H1 (cell line): ENCODE results near the gene EPHA4. TPM values are rescaled to one million over a fixed set of nuclear protein-coding genes. Genes with fewer than 3 reads are reported as not detected.

ENCODE experiments used
- CTCF ChIA-PET: fragments of 300-600 bp; sonication (Branson Sonifier 250); formaldehyde crosslinking; loops from one replicate; lab custom pipeline; 2021; ENCODE audit not compliant: partially characterized antibody; lab: Charles Lee
- POLR2A ChIA-PET: fragments of 300-600 bp; sonication (Branson Sonifier 250); formaldehyde crosslinking; loops from one replicate; lab custom pipeline; 2021; ENCODE audit warnings: inconsistent platforms; ENCODE audit not compliant: partially characterized antibody; lab: Charles Lee
- DNase-seq, 2 experiments: peaks; one replicate each; pipeline versions ENCODE4 v3.0.0 to v3.0.0-alpha.2; 2010 to 2022; ENCODE audit warnings: low spot score in 2 of 2, low read depth in 1 of 2, mixed read lengths in 1 of 2
- FAIRE-seq: peaks from 2 replicates; lab custom pipeline; 2011; peaks lifted over from hg19 to GRCh38; lab: Jason Lieb, UNC
- H2AFZ ChIP-seq: 2 replicates; pipeline ENCODE4 v1.8.1; 2012; ENCODE audit warnings: low read length, inconsistent platforms
- H2AK5ac ChIP-seq: 2 replicates; pipeline ENCODE4 v1.6.1; 2013; ENCODE audit warnings: low read depth, low read length
- H2BK120ac ChIP-seq: replicated peaks from 2 replicates; pipeline ENCODE3; 2013; ENCODE audit warnings: low read depth, low read length, inconsistent platforms
- H2BK12ac ChIP-seq: 2 replicates; pipeline ENCODE4 v1.6.1; 2013; ENCODE audit warnings: low read depth, low read length
- H2BK15ac ChIP-seq: 2 replicates; pipeline ENCODE4 v1.6.1; 2013; ENCODE audit warnings: low read length
- H2BK20ac ChIP-seq: 2 replicates; pipeline ENCODE4 v1.6.1; 2013; ENCODE audit warnings: low read length
- H2BK5ac ChIP-seq: 2 replicates; pipeline ENCODE4 v1.6.1; 2013; ENCODE audit warnings: low read depth, low read length
- H3K14ac ChIP-seq: 2 replicates; pipeline ENCODE4 v1.6.1; 2013; ENCODE audit warnings: inconsistent platforms; ENCODE audit not compliant: insufficient read length
- H3K18ac ChIP-seq: 2 replicates; pipeline ENCODE4 v1.6.1; 2013; ENCODE audit warnings: low read length; ENCODE audit errors: extremely low read depth
- H3K23ac ChIP-seq: 2 replicates; pipeline ENCODE4 v1.6.1; 2013; ENCODE audit warnings: inconsistent platforms; ENCODE audit not compliant: insufficient read length
- H3K23me2 ChIP-seq: 2 replicates; pipeline ENCODE4 v1.6.1; 2013; ENCODE audit warnings: low read depth, low read length
- H3K27ac ChIP-seq: 2 replicates; pipeline ENCODE4 v1.6.1; 2011; ENCODE audit warnings: low read depth, low read length, inconsistent platforms
- H3K27me3 ChIP-seq, 4 experiments: replicated peaks in 1 of 4; 1 replicate in 1 of 4; 2 replicates in 3 of 4; pipeline versions ENCODE4 v1.6.1 to v1.8.1; 2011 to 2013; ENCODE audit warnings: low read length in 3 of 4, mild to moderate bottlenecking in 3 of 4, inconsistent platforms in 2 of 4, mixed read lengths in 2 of 4, moderate library complexity in 1 of 4; ENCODE audit not compliant: control insufficient read depth in 3 of 4, insufficient read depth in 3 of 4; ENCODE audit errors: extremely low read depth in 1 of 4
- H3K36me3 ChIP-seq, 4 experiments: 2 replicates each; pipeline versions ENCODE4 v1.6.1 to v1.8.1; 2011 to 2013; ENCODE audit warnings: mild to moderate bottlenecking in 4 of 4, low read length in 3 of 4, moderate library complexity in 2 of 4, control low read depth in 1 of 4, inconsistent platforms in 1 of 4; ENCODE audit not compliant: insufficient read depth in 4 of 4, control insufficient read depth in 2 of 4
- H3K4ac ChIP-seq: replicated peaks from 2 replicates; pipeline ENCODE3; 2013; ENCODE audit warnings: low read length, low read depth, mixed read lengths, inconsistent platforms; ENCODE audit not compliant: insufficient read length
- H3K4me1 ChIP-seq, 4 experiments: replicated peaks in 1 of 4; 1 replicate in 1 of 4; 2 replicates in 3 of 4; pipeline versions ENCODE4 v1.6.1 to v1.8.1; 2011 to 2013; ENCODE audit warnings: low read length in 3 of 4, inconsistent platforms in 2 of 4, mixed read lengths in 1 of 4; ENCODE audit not compliant: insufficient read depth in 4 of 4, control insufficient read depth in 3 of 4
- H3K4me2 ChIP-seq, 2 experiments: 2 replicates each; pipeline versions ENCODE4 v1.6.1 to v1.8.1; 2011 to 2013; ENCODE audit warnings: low read depth in 2 of 2, low read length in 2 of 2, control low read depth in 1 of 2, inconsistent platforms in 1 of 2, mild to moderate bottlenecking in 1 of 2; ENCODE audit not compliant: insufficient read depth in 1 of 2
- H3K4me3 ChIP-seq, 4 experiments: fragments of 200-600, 300-600 bp in 1 of 4; sonication (generic), shearing (Covaris generic), sonication (Bioruptor Twin) in 1 of 4; 2 replicates each; pipeline versions ENCODE4 v1.5.1 to v1.8.1; 2011 to 2016; ENCODE audit warnings: low read length in 4 of 4, low read depth in 3 of 4, control low read depth in 2 of 4, inconsistent platforms in 2 of 4, mild to moderate bottlenecking in 2 of 4, mixed read lengths in 1 of 4, moderate library complexity in 1 of 4; ENCODE audit not compliant: insufficient read depth in 2 of 4; ENCODE audit errors: extremely low read depth in 1 of 4
- H3K56ac ChIP-seq: replicated peaks from 2 replicates; pipeline ENCODE3; 2013; ENCODE audit warnings: low read depth, mild to moderate bottlenecking, mixed read lengths, low read length, inconsistent platforms; ENCODE audit not compliant: insufficient read length
- H3K79me1 ChIP-seq: 2 replicates; pipeline ENCODE4 v1.6.1; 2013; ENCODE audit warnings: low read depth, low read length, control low read depth
- H3K79me2 ChIP-seq, 2 experiments: 2 replicates each; pipeline versions ENCODE4 v1.6.1 to v1.8.1; 2012 to 2013; ENCODE audit warnings: low read length in 2 of 2, mild to moderate bottlenecking in 2 of 2, inconsistent platforms in 1 of 2; ENCODE audit not compliant: insufficient read depth in 2 of 2, control insufficient read depth in 1 of 2
- H3K9ac ChIP-seq, 4 experiments: replicated peaks in 1 of 4; 1 replicate in 1 of 4; 2 replicates in 3 of 4; pipeline versions ENCODE4 v1.6.1 to v1.8.1; 2011 to 2013; ENCODE audit warnings: low read depth in 3 of 4, low read length in 3 of 4, control low read depth in 2 of 4, mild to moderate bottlenecking in 2 of 4, moderate library complexity in 2 of 4, inconsistent platforms in 1 of 4; ENCODE audit errors: extremely low read depth in 1 of 4
- H3K9me3 ChIP-seq, 2 experiments: 2 replicates each; pipeline versions ENCODE4 v1.6.1 to v1.8.1; 2012 to 2013; ENCODE audit warnings: mild to moderate bottlenecking in 2 of 2, moderate library complexity in 2 of 2, control low read depth in 1 of 2, inconsistent platforms in 1 of 2, low read depth in 1 of 2, low read length in 1 of 2, mixed read lengths in 1 of 2; ENCODE audit not compliant: insufficient read depth in 2 of 2
- H4K20me1 ChIP-seq, 2 experiments: replicated peaks in 1 of 2; 2 replicates each; pipeline versions ENCODE3 to v1.8.1; 2011 to 2013; ENCODE audit warnings: inconsistent platforms in 2 of 2, low read length in 2 of 2, mild to moderate bottlenecking in 1 of 2; ENCODE audit not compliant: insufficient read depth in 2 of 2, control insufficient read depth in 1 of 2
- H4K5ac ChIP-seq: 2 replicates; pipeline ENCODE4 v1.6.1; 2013; ENCODE audit warnings: low read length, low read depth, mixed read lengths, inconsistent platforms; ENCODE audit not compliant: insufficient read length
- H4K8ac ChIP-seq: 2 replicates; pipeline ENCODE4 v1.8.0; 2013; ENCODE audit warnings: mild to moderate bottlenecking, moderate library complexity, low read length, inconsistent platforms; ENCODE audit not compliant: insufficient read depth; ENCODE audit errors: extremely low read depth
- H4K91ac ChIP-seq: replicated peaks from 2 replicates; pipeline ENCODE3; 2013; ENCODE audit warnings: low read length, mixed read lengths, inconsistent platforms; ENCODE audit not compliant: insufficient read length
- BACH1 ChIP-seq: IDR thresholded peaks from 2 replicates; pipeline ENCODE4 v1.6.1; 2012; ENCODE audit warnings: low read length, improper control_type of control experiment
- CHD1 ChIP-seq: IDR thresholded peaks from 2 replicates; pipeline ENCODE4 v1.6.1; 2012; ENCODE audit warnings: low read depth, low read length, improper control_type of control experiment
- FOSL1 ChIP-seq: IDR thresholded peaks from 2 replicates; pipeline ENCODE4 v1.6.1; 2011; ENCODE audit warnings: mild to moderate bottlenecking, low read depth, low read length, moderate library complexity; ENCODE audit not compliant: insufficient read depth
- KDM4A ChIP-seq: IDR thresholded peaks from one replicate; pipeline ENCODE4 v1.7.1; 2012; ENCODE audit warnings: low read depth, mild to moderate bottlenecking, moderate library complexity, low read length, inconsistent platforms; ENCODE audit not compliant: severe bottlenecking
- MAX ChIP-seq: IDR thresholded peaks from 2 replicates; pipeline ENCODE4 v1.6.1; 2012; ENCODE audit warnings: inconsistent platforms
- NRF1 ChIP-seq: IDR thresholded peaks from 2 replicates; pipeline ENCODE4 v1.6.1; 2011; ENCODE audit warnings: mild to moderate bottlenecking, low read depth, low read length, improper control_type of control experiment
- POLR2A ChIP-seq, 2 experiments: IDR thresholded peaks; 1 replicate in 1 of 2; 2 replicates in 1 of 2; pipeline ENCODE4 v1.6.1; 2011; ENCODE audit warnings: low read depth in 2 of 2, low read length in 2 of 2, mild to moderate bottlenecking in 2 of 2; ENCODE audit errors: control extremely low read depth in 1 of 2
- SIRT6 ChIP-seq: IDR thresholded peaks from one replicate; pipeline ENCODE4 v1.7.1; 2012; ENCODE audit warnings: low read length, inconsistent platforms
- WGBS, 2 experiments: shearing (Covaris generic) in 1 of 2; methylation state at CpG; one replicate each; pipeline versions ENCODE4 v1.1.6 to v1.1.7; 2013 to 2015; ENCODE audit warnings: low lambda C conversion rate in 2 of 2, mixed read lengths in 2 of 2, inconsistent platforms in 1 of 2, low coverage in 1 of 2, missing lambda C conversion rate in 1 of 2; ENCODE audit not compliant: insufficient replicate concordance in 2 of 2, insufficient coverage in 1 of 2, insufficient read length in 1 of 2; ENCODE audit errors: extremely low coverage in 1 of 2, missing lambda C conversion rate in 1 of 2; 5-methylcytosine and 5-hydroxymethylcytosine counted together
- polyA plus RNA-seq, 7 experiments: library from polyadenylated mRNA; depleted of rRNA in 3 of 7; stranded (reverse) in 5 of 7; unstranded in 2 of 7; fragments of >200 nt in 5 of 7; fragments of 200-250 nt in 2 of 7; gene quantifications; 1 replicate in 5 of 7; 2 replicates in 1 of 7; 4 replicates in 1 of 7; pipeline versions ENCODE4 v1.2.1 to v1.2.3, GENCODE V29; 2011 to 2013; ENCODE audit warnings: missing spikeins in 2 of 7, mixed read lengths in 2 of 7
- total RNA-seq: library from RNA; stranded (reverse); fragmentation: NEBNext Ultra II Directional; extraction: Animal tissue kit (Norgen Biotek cat#: 25700); gene quantifications from 2 replicates; pipeline ENCODE4 v1.2.1, GENCODE V29; 2021

Gene EPHA4
- total and polyA plus RNA-seq, 2 of the 8 experiments (the other 6 are each of a cell fraction or from before 2014, with no cell fraction given), result 4.3 to 5.7 TPM

- Histone ChIP-seq H4K20me1 (no peaks in the 10 kb centered on the region), H3K4ac (no peak overlapping the region), H2BK12ac (no peak overlapping the region), H3K4me3 (no peak overlapping the region), H2BK15ac (no peak overlapping the region), H2AK5ac (no peak overlapping the region), H3K23me2 (no peaks in the 10 kb centered on the region), H2BK20ac (no peak overlapping the region), H4K91ac (no peak overlapping the region), H2BK5ac (no peak overlapping the region), H3K27ac (no peak overlapping the region), H3K18ac (no peak overlapping the region), H3K4me1 (no peaks in the 10 kb centered on the region; a peak in 1 of 7 replicates), H3K36me3 (no peaks in the 10 kb centered on the region), H2BK120ac (no peak overlapping the region), H3K14ac (no peak overlapping the region), H3K56ac (no peak overlapping the region), H3K27me3 (no peaks in the 10 kb centered on the region), H3K79me2 (no peaks in the 10 kb centered on the region; a peak in 1 of 4 replicates), H3K9ac (no peak overlapping the region), H4K5ac (no peak overlapping the region), H3K23ac (no peak overlapping the region), H4K8ac (no peak overlapping the region), H3K4me2 (no peak overlapping the region), H3K79me1 (no peaks in the 10 kb centered on the region), H2AFZ (no peak overlapping the region), H3K9me3 (no peaks in the 10 kb centered on the region)
- FAIRE-seq (no peak), DNase-seq (no peak)
- 90% methylated on average over 3 of the region's 3 CpGs; no CpG with 5 or more reads in 1 of the 2 experiments for WGBS, 2 experiments
- ChIA-PET CTCF (interaction anchor here (0.6 to 1.7 kb wide), 4 partner anchors 8 to 59 kb away, joined by 3 to 6 read pairs (median 4); no protein-coding TSS in a partner anchor), POLR2A (interaction anchor here (0.6 kb wide), 1 partner anchor 444 kb away, joined by 4 read pairs; no protein-coding TSS in a partner anchor)
- TF ChIP-seq POLR2A (IDR thresholded peaks at IDR 0.05; ENCODE audit: control extremely low read depth in 1 of 2, low read depth in 2 of 2, low read length in 2 of 2) (no peak), BACH1 (no peak), NRF1 (no peak), KDM4A (no peak), CHD1 (no peak), FOSL1 (no peak), SIRT6 (no peak), MAX (no peak)
Observed at GRCh38 chr2:221532641-221533040, 39.5 kb downstream of the EPHA4 start.
